Neutrophil (primary cell): ENCODE data around the gene DOC2B.
"Not testable (repeated sequence)": the region's sequence is repeated elsewhere in the genome, so short reads cannot be mapped to it uniquely, and the experiment has no call there.

Source experiments
- H3K27ac ChIP-seq: fragments of 200-600 bp; sonication (generic); 2 replicates; pipeline ENCODE4 v1.5.1; 2016; ENCODE audit warnings: mild to moderate bottlenecking, moderate library complexity
- H3K27me3 ChIP-seq: fragments of 200-600 bp; sonication (generic); 2 replicates; pipeline ENCODE4 v1.6.0; 2016; ENCODE audit warnings: mild to moderate bottlenecking
- H3K36me3 ChIP-seq: fragments of 200-600 bp; sonication (generic); 2 replicates; pipeline ENCODE4 v1.5.1; 2017
- H3K4me1 ChIP-seq, 2 experiments: fragments of 200-600 bp in 1 of 2; sonication (generic) in 1 of 2; 1 replicate in 1 of 2; 2 replicates in 1 of 2; pipeline versions ENCODE4 v1.5.1 to v1.6.1; 2013 to 2016; ENCODE audit warnings: low read depth in 1 of 2, low read length in 1 of 2, mild to moderate bottlenecking in 1 of 2, moderate library complexity in 1 of 2; ENCODE audit not compliant: control insufficient read depth in 1 of 2, insufficient read depth in 1 of 2
- H3K4me3 ChIP-seq, 2 experiments: fragments of 200-600 bp in 1 of 2; sonication (generic) in 1 of 2; 1 replicate in 1 of 2; 2 replicates in 1 of 2; pipeline ENCODE4 v1.5.1; 2013 to 2016; ENCODE audit warnings: low read depth in 1 of 2, low read length in 1 of 2, mild to moderate bottlenecking in 1 of 2, moderate library complexity in 1 of 2
- H3K9me3 ChIP-seq: fragments of 200-600 bp; sonication (generic); 2 replicates; pipeline ENCODE4 v1.5.1; 2016
- TF ChIP-seq, protein P1 (sequence below): fragments of 200-600 bp; sonication (generic); IDR thresholded peaks from 2 replicates; pipeline ENCODE4 v1.5.1; 2016; ENCODE audit warnings: antibody characterized with exemption

Gene DOC2B

DNA sequence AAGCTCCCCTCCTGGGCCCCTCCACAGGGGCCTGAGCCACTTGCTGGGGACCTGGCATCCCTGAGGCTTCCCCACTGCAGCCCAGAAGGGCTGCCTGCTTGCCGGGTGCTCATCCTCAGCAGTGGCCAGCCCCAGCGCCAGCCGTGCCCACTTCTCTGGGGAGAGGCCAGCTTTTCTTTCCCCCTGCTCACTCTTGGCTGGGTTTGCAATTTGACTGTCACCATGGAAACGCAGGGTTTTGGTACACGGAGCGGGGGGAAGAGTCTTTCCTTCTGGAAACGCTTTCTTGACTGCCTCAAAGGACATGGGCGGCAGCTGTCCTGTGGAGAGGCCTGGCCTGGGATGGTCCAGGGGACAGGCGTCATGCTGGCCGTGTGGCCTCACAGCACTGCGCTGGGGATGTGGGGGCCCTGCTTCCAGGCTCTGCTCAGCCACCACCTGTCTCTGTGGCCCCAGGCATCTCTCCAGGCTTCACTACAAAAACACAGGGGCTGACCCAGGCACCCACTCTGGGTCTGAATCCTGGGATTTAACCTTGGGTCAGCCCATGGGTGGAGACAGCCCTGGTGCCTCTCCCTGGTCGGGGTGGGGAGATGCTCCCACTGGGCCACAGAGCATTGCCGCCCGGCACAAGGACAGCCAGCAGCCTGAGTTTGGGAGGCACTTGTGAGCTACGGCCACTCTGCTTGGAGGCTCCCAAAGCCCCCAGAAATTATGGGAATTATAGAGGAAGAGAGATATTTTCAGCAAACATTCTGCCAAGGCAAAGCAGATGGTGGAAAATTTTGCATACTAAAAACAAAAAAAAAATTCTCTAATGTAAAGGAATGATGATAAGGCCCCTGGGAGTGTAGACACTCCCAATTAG lies 45.9 kb upstream of the DOC2B start:
- TF ChIP-seq, protein P1, sequence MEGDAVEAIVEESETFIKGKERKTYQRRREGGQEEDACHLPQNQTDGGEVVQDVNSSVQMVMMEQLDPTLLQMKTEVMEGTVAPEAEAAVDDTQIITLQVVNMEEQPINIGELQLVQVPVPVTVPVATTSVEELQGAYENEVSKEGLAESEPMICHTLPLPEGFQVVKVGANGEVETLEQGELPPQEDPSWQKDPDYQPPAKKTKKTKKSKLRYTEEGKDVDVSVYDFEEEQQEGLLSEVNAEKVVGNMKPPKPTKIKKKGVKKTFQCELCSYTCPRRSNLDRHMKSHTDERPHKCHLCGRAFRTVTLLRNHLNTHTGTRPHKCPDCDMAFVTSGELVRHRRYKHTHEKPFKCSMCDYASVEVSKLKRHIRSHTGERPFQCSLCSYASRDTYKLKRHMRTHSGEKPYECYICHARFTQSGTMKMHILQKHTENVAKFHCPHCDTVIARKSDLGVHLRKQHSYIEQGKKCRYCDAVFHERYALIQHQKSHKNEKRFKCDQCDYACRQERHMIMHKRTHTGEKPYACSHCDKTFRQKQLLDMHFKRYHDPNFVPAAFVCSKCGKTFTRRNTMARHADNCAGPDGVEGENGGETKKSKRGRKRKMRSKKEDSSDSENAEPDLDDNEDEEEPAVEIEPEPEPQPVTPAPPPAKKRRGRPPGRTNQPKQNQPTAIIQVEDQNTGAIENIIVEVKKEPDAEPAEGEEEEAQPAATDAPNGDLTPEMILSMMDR = no peak
- no peaks in the 10 kb centered on the region for H3K36me3 ChIP-seq
- peaks cover 0 to 1% of the 10 kb centered on the region in 2 experiments for H3K4me1 ChIP-seq
- no peak overlapping the region for H3K27ac ChIP-seq
- no peak overlapping the region for H3K4me3 ChIP-seq
- H3K27me3 ChIP-seq = no peaks in the 10 kb centered on the region
- H3K9me3 ChIP-seq = no peaks in the 10 kb centered on the region

DNA sequence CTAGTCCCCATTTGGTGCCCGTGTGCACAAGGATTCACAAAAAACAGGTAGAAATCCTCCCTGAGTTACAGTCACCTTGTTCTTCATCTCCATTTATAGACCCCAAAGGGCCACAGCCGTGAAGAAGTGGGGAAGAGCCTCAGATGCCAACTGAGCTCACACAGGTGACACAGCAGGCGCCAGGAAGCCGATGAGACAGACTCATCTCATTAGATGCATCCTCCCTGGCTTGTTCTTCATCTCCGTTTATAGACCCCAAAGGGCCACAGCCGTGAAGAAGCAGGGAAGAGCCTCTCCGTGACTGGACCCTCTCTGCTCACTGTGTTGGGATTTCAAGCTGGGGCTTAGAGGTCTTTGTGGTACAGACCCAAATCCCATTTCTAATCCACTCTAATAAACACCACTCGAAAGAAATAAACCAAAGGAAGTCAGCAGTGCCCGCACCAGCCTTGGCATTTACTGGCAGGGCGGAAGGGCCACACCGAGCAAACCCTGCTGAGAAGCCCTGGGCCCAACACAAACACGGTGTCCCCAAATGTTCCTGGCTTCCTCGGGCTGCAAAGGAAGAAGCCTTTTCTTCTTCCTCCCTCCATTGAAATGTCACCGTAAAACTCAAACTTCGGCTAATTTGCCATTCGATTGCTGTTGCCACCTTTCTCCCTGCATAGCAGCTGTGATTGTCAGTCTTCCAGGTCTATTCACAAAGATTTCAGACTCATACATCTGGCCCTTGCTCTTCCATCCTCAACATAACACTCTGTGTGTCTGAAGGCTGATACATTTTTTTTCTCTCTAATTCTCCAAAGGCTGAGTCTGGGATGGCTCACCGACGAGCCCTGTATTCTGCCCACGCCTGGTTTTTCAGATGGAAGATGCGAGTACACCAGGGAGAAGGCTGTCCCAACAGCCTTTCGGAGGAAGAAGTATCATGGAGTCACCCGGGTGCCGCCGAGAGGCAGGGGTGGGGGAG lies 44.9 kb upstream of the DOC2B start:
- H3K9me3 ChIP-seq = no peaks in the 10 kb centered on the region
- H3K36me3 ChIP-seq = no peaks in the 10 kb centered on the region
- no peak overlapping the region for H3K27ac ChIP-seq
- TF ChIP-seq, protein P1 = no peak
- no peaks in the 10 kb centered on the region for H3K4me1 ChIP-seq
- no peak overlapping the region for H3K4me3 ChIP-seq
- no peaks in the 10 kb centered on the region for H3K27me3 ChIP-seq

DNA sequence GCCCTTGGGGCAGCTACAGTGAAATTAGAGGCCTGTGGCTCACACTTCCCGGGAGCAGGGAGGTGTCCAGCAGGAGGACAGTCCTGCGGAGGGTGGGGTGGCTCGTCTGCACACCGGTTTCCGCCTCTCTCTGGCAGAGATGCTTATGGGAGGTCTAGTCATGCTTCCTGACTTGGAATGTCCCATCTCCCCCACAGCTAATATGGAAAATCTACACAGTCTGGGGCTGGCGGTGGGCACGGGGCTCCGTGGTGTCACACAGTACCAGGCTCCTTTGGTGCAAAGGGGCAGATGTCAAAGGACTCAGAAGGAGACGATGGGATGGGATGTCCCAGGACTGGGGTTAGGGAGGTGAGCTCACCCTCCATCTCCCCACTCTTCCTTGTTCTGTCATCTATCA lies 44.1 kb upstream of the DOC2B start:
- TF ChIP-seq, protein P1 = no peak
- Histone ChIP-seq H3K9me3 (no peaks in the 10 kb centered on the region), H3K4me3 (no peak overlapping the region), H3K27ac (no peak overlapping the region), H3K27me3 (no peaks in the 10 kb centered on the region), H3K4me1 (no peaks in the 10 kb centered on the region), H3K36me3 (no peaks in the 10 kb centered on the region)

DNA sequence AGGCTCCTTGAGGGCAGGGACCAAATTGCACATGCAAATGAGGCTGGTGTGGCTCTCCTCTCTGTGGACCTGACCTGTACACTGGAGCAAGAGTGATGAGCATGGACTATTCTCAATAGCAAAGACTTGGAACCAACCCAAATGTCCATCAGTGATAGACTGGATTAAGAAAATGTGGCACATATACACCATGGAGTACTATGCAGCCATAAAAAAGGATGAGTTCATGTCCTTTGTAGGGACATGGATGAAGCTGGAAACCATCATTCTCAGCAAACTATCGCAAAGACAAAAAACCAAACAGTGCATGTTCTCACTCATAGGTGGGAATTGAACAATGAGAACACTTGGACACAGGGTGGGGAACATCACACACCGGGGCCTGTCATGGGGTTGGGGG lies 43.1 kb upstream of the DOC2B start:
- H3K9me3 ChIP-seq, H3K4me3 ChIP-seq, H3K27ac ChIP-seq, H3K36me3 ChIP-seq, H3K4me1 ChIP-seq, H3K27me3 ChIP-seq: not testable (repeated sequence)

DNA sequence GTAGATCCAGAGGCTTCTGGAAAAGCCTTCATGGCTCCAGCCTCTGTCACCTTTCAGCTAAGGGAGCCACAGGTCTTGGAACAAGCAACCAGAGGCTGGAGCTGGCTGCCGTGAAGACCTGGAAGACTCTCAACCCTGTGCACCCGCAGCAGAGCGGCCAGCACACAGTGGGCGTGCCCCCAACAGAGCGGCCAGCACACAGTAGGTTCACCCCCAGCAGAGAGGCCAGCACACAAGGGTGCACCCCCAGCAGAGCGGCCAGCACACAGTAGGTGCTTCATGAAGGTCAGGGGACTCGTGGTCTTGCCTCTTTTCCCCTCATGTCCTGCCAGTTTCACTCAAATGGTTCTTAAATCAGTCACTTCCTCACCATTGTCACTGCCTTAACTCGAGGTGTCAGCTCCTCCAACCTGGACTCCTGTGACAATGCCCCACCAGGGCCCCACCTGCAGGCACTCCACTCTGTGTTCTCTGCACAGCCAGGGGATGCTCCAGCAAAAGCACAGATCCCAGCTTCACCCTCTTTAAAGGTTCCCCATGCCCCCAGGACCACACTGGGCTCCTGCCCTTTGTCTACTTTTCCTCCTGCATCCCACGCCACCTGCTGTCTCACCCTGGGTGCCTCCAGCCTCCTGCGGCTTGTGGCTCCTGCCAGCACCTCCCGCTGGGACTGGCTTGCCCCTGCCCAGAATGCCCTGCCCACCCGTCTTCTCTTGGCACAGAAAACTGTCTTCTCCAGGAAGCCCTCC lies 42.4 kb upstream of the DOC2B start:
- Histone ChIP-seq H3K36me3 (no peaks in the 10 kb centered on the region), H3K4me3 (no peak overlapping the region), H3K4me1 (no peaks in the 10 kb centered on the region), H3K9me3 (no peaks in the 10 kb centered on the region), H3K27me3 (no peaks in the 10 kb centered on the region), H3K27ac (no peak overlapping the region)
- TF ChIP-seq, protein P1 = no peak
